ENCODE results near the gene COX8A. TPM values are rescaled to one million over a fixed set of nuclear protein-coding genes. Genes with fewer than 3 reads are reported as not detected.

COX8A gene
- total and polyA plus RNA-seq, 2 of the 13 experiments (the other 11 are each of a cell fraction or from before 2014, with no cell fraction given): 202 to 406 TPM

DNA sequence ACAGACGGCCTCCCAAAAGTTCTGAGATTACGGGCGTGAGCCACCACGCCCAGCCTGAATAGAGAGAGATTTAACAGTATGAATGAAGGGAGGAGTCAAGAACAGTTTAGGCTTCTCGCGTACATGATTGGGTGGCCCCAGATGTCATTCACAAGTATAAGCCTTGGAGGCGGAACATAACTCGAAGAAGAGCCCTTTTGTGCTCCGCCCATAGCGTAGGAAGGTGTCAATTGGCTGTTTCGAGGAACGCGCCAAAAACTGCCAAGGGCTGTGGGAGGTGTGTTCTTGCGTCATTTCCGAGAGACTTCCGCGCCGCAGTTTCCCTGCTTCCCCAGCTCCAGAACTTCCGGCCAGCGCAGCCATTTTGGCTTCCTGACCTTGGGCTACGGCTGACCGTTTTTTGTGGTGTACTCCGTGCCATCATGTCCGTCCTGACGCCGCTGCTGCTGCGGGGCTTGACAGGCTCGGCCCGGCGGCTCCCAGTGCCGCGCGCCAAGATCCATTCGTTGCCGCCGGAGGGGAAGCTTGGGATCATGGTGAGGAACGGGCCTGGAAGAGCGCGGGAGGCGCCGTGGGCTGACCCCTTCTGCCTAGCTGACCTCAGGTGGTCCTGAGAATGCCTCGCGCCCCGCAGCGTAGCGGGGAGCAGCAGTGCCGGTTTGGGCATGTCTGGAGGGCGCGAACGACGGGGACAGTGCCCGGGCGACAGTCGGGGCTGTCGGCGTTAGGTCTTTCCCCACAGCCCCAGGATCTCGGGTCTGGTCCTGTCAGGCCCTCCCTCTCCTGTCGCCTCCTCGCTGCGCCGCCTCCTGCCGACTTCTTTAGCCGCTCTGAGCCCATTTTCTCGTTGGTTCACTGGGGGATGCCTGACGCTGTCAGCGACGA is at the start of gene COX8A (continued):
- TF ChIP-seq, protein P1, sequence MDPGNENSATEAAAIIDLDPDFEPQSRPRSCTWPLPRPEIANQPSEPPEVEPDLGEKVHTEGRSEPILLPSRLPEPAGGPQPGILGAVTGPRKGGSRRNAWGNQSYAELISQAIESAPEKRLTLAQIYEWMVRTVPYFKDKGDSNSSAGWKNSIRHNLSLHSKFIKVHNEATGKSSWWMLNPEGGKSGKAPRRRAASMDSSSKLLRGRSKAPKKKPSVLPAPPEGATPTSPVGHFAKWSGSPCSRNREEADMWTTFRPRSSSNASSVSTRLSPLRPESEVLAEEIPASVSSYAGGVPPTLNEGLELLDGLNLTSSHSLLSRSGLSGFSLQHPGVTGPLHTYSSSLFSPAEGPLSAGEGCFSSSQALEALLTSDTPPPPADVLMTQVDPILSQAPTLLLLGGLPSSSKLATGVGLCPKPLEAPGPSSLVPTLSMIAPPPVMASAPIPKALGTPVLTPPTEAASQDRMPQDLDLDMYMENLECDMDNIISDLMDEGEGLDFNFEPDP (CRISPR knock-in tag; conservative IDR thresholded peaks at IDR 0.05): 0 out of 2 replicates have a peak, but pooled peaks have one; percentile 65
- TF ChIP-seq MAZ (IDR thresholded peaks at IDR 0.05; ENCODE audit: borderline replicate concordance, low read depth, low read length) (peak; percentile 99), MAZ (CRISPR knock-in tag; IDR thresholded peaks at IDR 0.05; ENCODE audit: low read depth) (peak; percentile 65), POLR2G (IDR thresholded peaks at IDR 0.05; ENCODE audit: low read depth, low read length) (peak; percentile 89), GLI4 (CRISPR knock-in tag; IDR thresholded peaks at IDR 0.05; ENCODE audit: borderline replicate concordance) (peak; percentile 99; the same call in 1 of the 2 replicates), SP1 (IDR thresholded peaks at IDR 0.05) (no peak), SP1 (CRISPR knock-in tag; IDR thresholded peaks at IDR 0.05) (peak; percentile 62), HCFC1 (IDR thresholded peaks at IDR 0.05; ENCODE audit: low read depth, low read length) (0 out of 2 replicates have a peak, but pooled peaks have one; percentile 29), ZMYM2 (CRISPR knock-in tag; IDR thresholded peaks at IDR 0.05) (peak; percentile 83), FOXK1 (CRISPR knock-in tag; IDR thresholded peaks at IDR 0.05; ENCODE audit: borderline replicate concordance, low read depth) (peak; percentile 60; the same call in 1 of the 2 replicates), ZNF256 (CRISPR knock-in tag; conservative IDR thresholded peaks at IDR 0.05) (no peak), DMAP1 (CRISPR knock-in tag; IDR thresholded peaks at IDR 0.05) (peak; percentile 89), CBFB (CRISPR knock-in tag; IDR thresholded peaks at IDR 0.05) (peak; percentile 50; the same call in 1 of the 2 replicates), SP5 (CRISPR knock-in tag; IDR thresholded peaks at IDR 0.05; ENCODE audit: borderline replicate concordance, low read depth) (peak; percentile 54; the same call in 1 of the 2 replicates), GABPA (IDR thresholded peaks at IDR 0.05; ENCODE audit: low read depth, low read length) (peak; percentile 88), GABPA (CRISPR knock-in tag; IDR thresholded peaks at IDR 0.05; ENCODE audit: low read depth) (peak; percentile 99)
- TF ChIP-seq, protein P2, sequence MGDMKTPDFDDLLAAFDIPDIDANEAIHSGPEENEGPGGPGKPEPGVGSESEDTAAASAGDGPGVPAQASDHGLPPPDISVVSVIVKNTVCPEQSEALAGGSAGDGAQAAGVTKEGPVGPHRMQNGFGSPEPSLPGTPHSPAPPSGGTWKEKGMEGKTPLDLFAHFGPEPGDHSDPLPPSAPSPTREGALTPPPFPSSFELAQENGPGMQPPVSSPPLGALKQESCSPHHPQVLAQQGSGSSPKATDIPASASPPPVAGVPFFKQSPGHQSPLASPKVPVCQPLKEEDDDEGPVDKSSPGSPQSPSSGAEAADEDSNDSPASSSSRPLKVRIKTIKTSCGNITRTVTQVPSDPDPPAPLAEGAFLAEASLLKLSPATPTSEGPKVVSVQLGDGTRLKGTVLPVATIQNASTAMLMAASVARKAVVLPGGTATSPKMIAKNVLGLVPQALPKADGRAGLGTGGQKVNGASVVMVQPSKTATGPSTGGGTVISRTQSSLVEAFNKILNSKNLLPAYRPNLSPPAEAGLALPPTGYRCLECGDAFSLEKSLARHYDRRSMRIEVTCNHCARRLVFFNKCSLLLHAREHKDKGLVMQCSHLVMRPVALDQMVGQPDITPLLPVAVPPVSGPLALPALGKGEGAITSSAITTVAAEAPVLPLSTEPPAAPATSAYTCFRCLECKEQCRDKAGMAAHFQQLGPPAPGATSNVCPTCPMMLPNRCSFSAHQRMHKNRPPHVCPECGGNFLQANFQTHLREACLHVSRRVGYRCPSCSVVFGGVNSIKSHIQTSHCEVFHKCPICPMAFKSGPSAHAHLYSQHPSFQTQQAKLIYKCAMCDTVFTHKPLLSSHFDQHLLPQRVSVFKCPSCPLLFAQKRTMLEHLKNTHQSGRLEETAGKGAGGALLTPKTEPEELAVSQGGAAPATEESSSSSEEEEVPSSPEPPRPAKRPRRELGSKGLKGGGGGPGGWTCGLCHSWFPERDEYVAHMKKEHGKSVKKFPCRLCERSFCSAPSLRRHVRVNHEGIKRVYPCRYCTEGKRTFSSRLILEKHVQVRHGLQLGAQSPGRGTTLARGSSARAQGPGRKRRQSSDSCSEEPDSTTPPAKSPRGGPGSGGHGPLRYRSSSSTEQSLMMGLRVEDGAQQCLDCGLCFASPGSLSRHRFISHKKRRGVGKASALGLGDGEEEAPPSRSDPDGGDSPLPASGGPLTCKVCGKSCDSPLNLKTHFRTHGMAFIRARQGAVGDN (CRISPR knock-in tag; IDR thresholded peaks at IDR 0.05): peak; percentile 91
- TF ChIP-seq, protein P3, sequence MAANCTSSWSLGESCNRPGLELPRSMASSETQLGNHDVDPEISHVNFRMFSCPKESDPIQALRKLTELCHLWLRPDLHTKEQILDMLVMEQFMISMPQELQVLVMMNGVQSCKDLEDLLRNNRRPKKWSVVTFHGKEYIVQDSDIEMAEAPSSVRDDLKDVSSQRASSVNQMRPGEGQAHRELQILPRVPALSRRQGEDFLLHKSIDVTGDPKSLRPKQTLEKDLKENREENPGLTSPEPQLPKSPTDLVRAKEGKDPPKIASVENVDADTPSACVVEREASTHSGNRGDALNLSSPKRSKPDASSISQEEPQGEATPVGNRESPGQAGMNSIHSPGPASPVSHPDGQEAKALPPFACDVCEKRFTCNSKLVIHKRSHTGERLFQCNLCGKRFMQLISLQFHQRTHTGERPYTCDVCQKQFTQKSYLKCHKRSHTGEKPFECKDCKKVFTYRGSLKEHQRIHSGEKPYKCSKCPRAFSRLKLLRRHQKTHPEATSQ (CRISPR knock-in tag; IDR thresholded peaks at IDR 0.05; ENCODE audit: borderline replicate concordance): peak; percentile 76; the same call in 1 of the 2 replicates

Data from HepG2 (cell line).